Activated CD4-positive, alpha-beta memory T cell treated with anti-CD3 and anti-CD28 coated beads, Interleukin-2, amount 10 ng/mL, durations not matched to agents 7 days and 5 days (primary cell): ENCODE measurements around the gene CXCR5. TPM values are rescaled to one million over a fixed set of nuclear protein-coding genes. Genes with fewer than 3 reads are reported as not detected.

Source experiments
- CTCF ChIA-PET: fragments of 350-600 bp; sonication (Branson Sonifier 250); formaldehyde crosslinking; loops from one replicate; lab custom pipeline; 2021; ENCODE audit warnings: antibody characterized with exemption, inconsistent platforms; lab: Charles Lee
- POLR2A ChIA-PET: fragments of 350-600 bp; sonication (Branson Sonifier 250); formaldehyde crosslinking; loops from one replicate; lab custom pipeline; 2021; ENCODE audit warnings: antibody characterized with exemption; lab: Charles Lee
- DNase-seq: peaks from one replicate; pipeline ENCODE4 v3.0.0-alpha.2; 2020
- H3K27ac Mint-ChIP-seq: one replicate; pipeline ENCODE4 v1.8.0; 2021; ENCODE audit warnings: mild to moderate bottlenecking, mixed read lengths
- H3K27me3 Mint-ChIP-seq: one replicate; pipeline ENCODE4 v1.8.0; 2021; ENCODE audit warnings: mixed read lengths
- H3K36me3 Mint-ChIP-seq: one replicate; pipeline ENCODE4 v1.8.0; 2021; ENCODE audit warnings: low read depth, mixed read lengths
- H3K4me1 Mint-ChIP-seq: one replicate; pipeline ENCODE4 v1.8.0; 2021; ENCODE audit warnings: mixed read lengths
- H3K4me3 Mint-ChIP-seq: one replicate; pipeline ENCODE4 v1.8.0; 2021; ENCODE audit warnings: mild to moderate bottlenecking, mixed read lengths
- H3K9me3 Mint-ChIP-seq: one replicate; pipeline ENCODE4 v1.8.0; 2021; ENCODE audit warnings: mixed read lengths
- total RNA-seq, 2 experiments: library from RNA; stranded (reverse); gene quantifications; one replicate each; pipeline ENCODE4 v1.2.3, GENCODE V29; 2021

The CXCR5 gene
- total RNA-seq, 2 experiments from 2014 or later: 0.83 to 0.86 TPM

DNA sequence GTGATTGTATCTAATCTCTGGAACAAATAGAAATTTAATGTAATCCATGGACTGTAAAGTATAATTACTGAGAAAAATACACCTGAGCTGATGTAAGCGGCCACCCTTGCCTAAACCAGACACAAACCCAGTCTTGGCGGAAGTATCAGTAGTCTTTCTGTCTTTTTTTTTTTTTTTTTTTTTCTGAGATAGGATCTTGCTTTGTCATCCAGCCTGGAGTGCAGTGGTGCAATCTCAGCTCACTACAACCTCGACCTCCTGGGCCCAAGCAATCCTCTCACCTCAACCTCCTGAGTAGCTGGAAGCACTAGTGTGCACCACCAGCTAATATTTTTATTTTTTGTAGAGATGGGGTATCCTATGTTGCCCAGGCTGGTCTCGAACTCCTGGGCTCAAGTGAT lies 5.5 kb upstream of the CXCR5 start:
- H3K4me3 Mint-ChIP-seq: no peak overlapping the region
- H3K27ac Mint-ChIP-seq: peak overlapping the region; percentile 93

GRCh38 chr11:118881228-118881627 lies 2.5 kb upstream of the CXCR5 start:
- Mint-ChIP-seq H3K36me3 (no peaks in the 10 kb centered on the region), H3K9me3 (no peaks in the 10 kb centered on the region), H3K4me1 (peaks cover 73% of the 10 kb centered on the region), H3K27me3 (peaks cover 6% of the 10 kb centered on the region), H3K27ac (no peak overlapping the region), H3K4me3 (no peak overlapping the region)
- no peak for DNase-seq
- ChIA-PET CTCF (interaction anchor here (0.7 kb wide), 1 partner anchor 398 kb away, joined by 6 read pairs; no protein-coding TSS in a partner anchor), POLR2A (no interaction called here)

More for the DNA sequence above, 5.5 kb upstream of the CXCR5 start:
- H3K36me3 Mint-ChIP-seq: no peaks in the 10 kb centered on the region
- CTCF ChIA-PET: interaction anchor here (0.6 to 4.2 kb wide), 11 partner anchors 8 to 283 kb away, joined by 3 to 20 read pairs (median 5); partner anchors contain the start of genes DDX6 and UPK2
- H3K4me1 Mint-ChIP-seq: peaks cover 84% of the 10 kb centered on the region
- H3K27me3 Mint-ChIP-seq: peaks cover 1% of the 10 kb centered on the region
- POLR2A ChIA-PET: interaction anchor here (2.3 to 4.1 kb wide), 3 partner anchors 8 to 89 kb away, joined by 22 to 77 read pairs (median 29); partner anchors contain the start of gene DDX6
- no peak for DNase-seq
- no peaks in the 10 kb centered on the region for H3K9me3 Mint-ChIP-seq

GRCh38 chr11:118882491-118882890 lies 1.2 kb upstream of the CXCR5 start:
- POLR2A ChIA-PET: interaction anchor here (1.9 to 2.2 kb wide), 3 partner anchors 10 to 93 kb away, joined by 9 to 21 read pairs (median 18); partner anchors contain the start of gene DDX6
- Mint-ChIP-seq H3K4me3 (no peak overlapping the region), H3K27me3 (peaks cover 8% of the 10 kb centered on the region), H3K4me1 (peaks cover 61% of the 10 kb centered on the region), H3K36me3 (no peaks in the 10 kb centered on the region), H3K27ac (no peak overlapping the region), H3K9me3 (no peaks in the 10 kb centered on the region)
- CTCF ChIA-PET: interaction anchor here (1.7 to 2.4 kb wide), 2 partner anchors 12 to 193 kb away, joined by 6 to 12 read pairs; no protein-coding TSS in a partner anchor
- DNase-seq: no peak

DNA sequence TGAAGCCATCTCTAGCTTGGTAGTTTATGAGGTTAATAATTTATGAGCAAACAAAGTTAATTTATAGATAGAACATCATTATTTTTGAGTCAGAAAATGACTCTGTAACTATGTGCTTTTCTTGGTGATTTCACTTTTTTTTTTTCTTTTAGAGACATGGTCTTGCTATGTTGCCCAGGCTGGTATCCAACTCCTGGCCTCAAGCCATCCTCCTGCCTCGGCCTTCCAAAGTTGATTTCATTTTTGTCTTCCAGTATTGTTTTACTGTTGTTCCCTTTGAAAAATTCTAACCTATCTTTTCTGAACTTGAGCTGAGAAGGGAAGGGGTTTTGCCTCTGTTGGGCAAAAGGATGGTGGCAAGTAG lies 706 bp upstream of the CXCR5 start:
- Mint-ChIP-seq H3K27ac (no peak overlapping the region), H3K27me3 (peaks cover 10% of the 10 kb centered on the region), H3K4me1 (peaks cover 58% of the 10 kb centered on the region), H3K36me3 (no peaks in the 10 kb centered on the region), H3K4me3 (no peak overlapping the region), H3K9me3 (no peaks in the 10 kb centered on the region)
- DNase-seq: no peak
- POLR2A ChIA-PET: interaction anchor here (1.2 to 2.2 kb wide), 5 partner anchors 10 to 94 kb away, joined by 3 to 21 read pairs (median 13); partner anchors contain the start of gene DDX6
- CTCF ChIA-PET: interaction anchor here (1.0 to 2.4 kb wide), 5 partner anchors 10 to 193 kb away, joined by 3 to 12 read pairs (median 6); no protein-coding TSS in a partner anchor

- CTCF ChIA-PET: interaction anchor here (1.2 to 2.4 kb wide), 3 partner anchors 12 to 92 kb away, joined by 3 to 12 read pairs (median 6); no protein-coding TSS in a partner anchor
- Mint-ChIP-seq H3K4me1 (peaks cover 47% of the 10 kb centered on the region), H3K27me3 (peaks cover 17% of the 10 kb centered on the region), H3K27ac (no peak overlapping the region), H3K36me3 (no peaks in the 10 kb centered on the region), H3K4me3 (peak overlapping the region; percentile 45), H3K9me3 (no peaks in the 10 kb centered on the region)
- no peak for DNase-seq
- POLR2A ChIA-PET: interaction anchor here (1.5 to 2.2 kb wide), 5 partner anchors 11 to 95 kb away, joined by 3 to 21 read pairs (median 13); partner anchors contain the start of genes BCL9L and DDX6
Measured at GRCh38 chr11:118884875-118885274, 1.2 kb downstream of the CXCR5 start.

- Mint-ChIP-seq H3K4me1 (peaks cover 45% of the 10 kb centered on the region), H3K27me3 (peaks cover 17% of the 10 kb centered on the region), H3K27ac (no peak overlapping the region), H3K9me3 (no peaks in the 10 kb centered on the region), H3K4me3 (no peak overlapping the region), H3K36me3 (no peaks in the 10 kb centered on the region)
- ChIA-PET POLR2A (no interaction called here), CTCF (no interaction called here)
- no peak for DNase-seq
Measured at GRCh38 chr11:118885319-118885718, 1.6 kb downstream of the CXCR5 start.

DNA sequence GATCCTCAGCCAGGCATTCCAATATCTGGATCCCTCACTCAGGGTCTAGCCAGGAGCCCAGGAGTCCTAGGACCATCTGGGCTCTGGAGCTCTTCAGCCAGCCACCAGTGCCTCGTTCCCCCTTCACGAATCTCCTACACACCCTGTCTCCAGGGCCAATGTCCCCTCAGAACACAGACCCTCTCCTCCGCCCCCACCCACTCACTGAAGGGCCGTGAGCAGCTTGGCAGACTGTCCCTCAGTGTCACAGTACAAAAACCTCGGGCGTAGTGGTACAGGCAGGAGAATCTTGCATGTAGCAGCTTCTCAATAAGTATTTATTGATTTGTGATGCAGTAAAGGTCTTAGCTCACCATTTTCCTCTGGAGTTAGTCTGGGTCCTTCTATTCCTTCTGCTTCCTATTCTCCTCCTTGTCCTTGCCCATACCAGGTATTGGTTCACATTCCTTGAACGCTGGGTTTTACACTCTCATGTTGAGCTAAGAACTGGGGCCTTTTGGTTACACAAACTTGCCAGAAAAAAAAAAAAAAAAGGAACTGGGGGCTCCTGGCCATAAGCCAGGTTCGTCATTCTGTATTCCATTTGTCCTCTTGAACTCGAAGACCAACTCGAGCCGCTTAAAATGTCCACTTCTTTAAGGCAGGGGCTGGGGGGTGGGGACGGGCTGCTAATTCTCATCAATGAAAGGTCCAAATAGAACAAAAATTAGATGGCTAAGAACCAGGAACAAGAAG lies 2.3 kb downstream of the CXCR5 start:
- no peaks in the 10 kb centered on the region for H3K36me3 Mint-ChIP-seq
- peaks cover 44% of the 10 kb centered on the region for H3K4me1 Mint-ChIP-seq
- H3K27me3 Mint-ChIP-seq: peaks cover 17% of the 10 kb centered on the region
- H3K27ac Mint-ChIP-seq: no peak overlapping the region
- H3K9me3 Mint-ChIP-seq: no peaks in the 10 kb centered on the region
- H3K4me3 Mint-ChIP-seq: no peak overlapping the region
- DNase-seq: no peak
- CTCF ChIA-PET: interaction anchor here (1.9 kb wide), 1 partner anchor 97 kb away, joined by 8 read pairs; no protein-coding TSS in a partner anchor
- POLR2A ChIA-PET: no interaction called here

DNA sequence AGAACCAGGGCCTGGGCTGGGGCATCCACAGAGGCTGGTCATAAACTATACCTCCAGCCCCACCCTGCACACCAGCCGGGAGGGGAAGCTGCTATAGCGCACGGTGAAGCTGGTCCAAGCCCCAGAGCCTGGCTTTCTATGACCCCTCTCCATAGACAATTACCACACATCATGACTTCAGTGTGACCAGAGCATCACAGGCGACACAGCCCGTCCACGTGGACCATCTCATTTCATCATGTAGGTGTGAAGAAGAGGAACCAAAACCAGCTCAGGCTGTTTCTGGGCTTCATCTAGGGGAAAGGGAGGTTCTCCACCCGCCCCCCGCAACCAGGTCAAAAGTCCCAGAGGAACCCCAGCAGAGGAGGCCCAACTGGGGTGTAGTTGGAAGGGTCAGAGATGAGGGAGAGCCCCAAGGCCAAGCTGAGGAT lies 3.0 kb downstream of the CXCR5 start:
- Mint-ChIP-seq H3K36me3 (no peaks in the 10 kb centered on the region), H3K27ac (no peak overlapping the region), H3K4me1 (peaks cover 38% of the 10 kb centered on the region)

GRCh38 chr11:118887206-118887605 lies 3.5 kb downstream of the CXCR5 start:
- DNase-seq: no peak
- H3K4me3 Mint-ChIP-seq: no peak overlapping the region
- H3K4me1 Mint-ChIP-seq: peaks cover 42% of the 10 kb centered on the region
- no peak overlapping the region for H3K27ac Mint-ChIP-seq
- no peaks in the 10 kb centered on the region for H3K36me3 Mint-ChIP-seq
- CTCF ChIA-PET: interaction anchor here (0.7 to 1.9 kb wide), 2 partner anchors 18 to 98 kb away, joined by 3 to 8 read pairs; no protein-coding TSS in a partner anchor
- H3K9me3 Mint-ChIP-seq: no peaks in the 10 kb centered on the region
- H3K27me3 Mint-ChIP-seq: peaks cover 17% of the 10 kb centered on the region
- POLR2A ChIA-PET: interaction anchor here (0.7 kb wide), 1 partner anchor 58 kb away, joined by 3 read pairs; no protein-coding TSS in a partner anchor

More for the DNA sequence above, 3.0 kb downstream of the CXCR5 start:
- POLR2A ChIA-PET: interaction anchor here (0.7 kb wide), 1 partner anchor 57 kb away, joined by 3 read pairs; no protein-coding TSS in a partner anchor
- H3K9me3 Mint-ChIP-seq: no peaks in the 10 kb centered on the region
- DNase-seq: no peak
- CTCF ChIA-PET: interaction anchor here (0.7 to 1.9 kb wide), 2 partner anchors 17 to 97 kb away, joined by 3 to 8 read pairs; no protein-coding TSS in a partner anchor
- no peak overlapping the region for H3K4me3 Mint-ChIP-seq
- H3K27me3 Mint-ChIP-seq: peaks cover 17% of the 10 kb centered on the region

DNA sequence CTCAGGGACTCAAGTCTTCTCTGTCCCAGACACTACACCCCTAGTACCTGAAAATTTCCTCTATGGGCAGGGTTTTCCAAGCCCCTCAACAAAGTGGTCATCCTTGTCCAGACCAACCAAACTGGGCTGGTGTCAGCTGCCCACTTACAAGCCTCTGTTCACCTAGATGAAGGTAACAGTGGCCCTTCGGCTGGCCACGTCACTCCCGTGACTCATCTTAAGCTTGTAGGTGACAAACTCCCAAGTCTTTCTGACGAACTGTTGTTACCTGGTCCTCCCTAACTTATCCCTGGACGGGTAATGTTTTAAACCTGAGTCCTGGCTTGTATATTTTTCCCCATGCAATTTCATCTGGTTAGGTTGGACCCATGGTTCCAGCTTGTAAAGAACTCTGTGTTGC lies 4.7 kb downstream of the CXCR5 start:
- ChIA-PET CTCF (interaction anchor here (1.3 kb wide), 1 partner anchor 16 kb away, joined by 5 read pairs; no protein-coding TSS in a partner anchor), POLR2A (no interaction called here)
- Mint-ChIP-seq H3K9me3 (no peaks in the 10 kb centered on the region), H3K27me3 (peaks cover 16% of the 10 kb centered on the region), H3K27ac (no peak overlapping the region), H3K4me1 (peaks cover 42% of the 10 kb centered on the region), H3K36me3 (no peaks in the 10 kb centered on the region), H3K4me3 (no peak overlapping the region)
- DNase-seq: no peak

- Mint-ChIP-seq H3K4me1 (peaks cover 44% of the 10 kb centered on the region), H3K27me3 (peaks cover 11% of the 10 kb centered on the region), H3K9me3 (no peaks in the 10 kb centered on the region), H3K36me3 (peaks cover 4% of the 10 kb centered on the region), H3K4me3 (no peak overlapping the region), H3K27ac (no peak overlapping the region)
- POLR2A ChIA-PET: no interaction called here
- DNase-seq: no peak
- CTCF ChIA-PET: no interaction called here
Measured at GRCh38 chr11:118889797-118890196, 6.1 kb downstream of the CXCR5 start.

GRCh38 chr11:118892514-118892913 lies 8.8 kb downstream of the CXCR5 start:
- peak; percentile 60 for DNase-seq
- H3K4me1 Mint-ChIP-seq: peaks cover 63% of the 10 kb centered on the region
- ChIA-PET CTCF (interaction anchor here (0.9 to 2.0 kb wide), 2 partner anchors 20 to 100 kb away, joined by 3 to 6 read pairs; no protein-coding TSS in a partner anchor), POLR2A (interaction anchor here (1.1 to 6.7 kb wide), 4 partner anchors 20 to 102 kb away, joined by 3 to 99 read pairs (median 20); partner anchors contain the start of gene DDX6)
- H3K9me3 Mint-ChIP-seq: no peaks in the 10 kb centered on the region
- H3K36me3 Mint-ChIP-seq: peaks cover 13% of the 10 kb centered on the region
- peak overlapping the region; percentile 11 for H3K4me3 Mint-ChIP-seq
- peaks cover 8% of the 10 kb centered on the region for H3K27me3 Mint-ChIP-seq
- peak overlapping the region; percentile 66 for H3K27ac Mint-ChIP-seq
